ENCODE measurements around the gene HINT2. TPM values are rescaled to one million over a fixed set of nuclear protein-coding genes. Genes with fewer than 3 reads are reported as not detected.

HINT2 gene
- total RNA-seq, 1 experiment from 2014 or later: 45.4 TPM

- Mint-ChIP-seq H3K4me3 (ENCODE audit: unreplicated experiment) (no peak overlapping the region), H3K27me3 (ENCODE audit: insufficient read depth, unreplicated experiment) (no peaks in the 10 kb centered on the region), H3K36me3 (ENCODE audit: insufficient read depth, unreplicated experiment) (no peaks in the 10 kb centered on the region), H3K4me1 (ENCODE audit: insufficient read depth, unreplicated experiment) (no peaks in the 10 kb centered on the region), H3K9me3 (ENCODE audit: unreplicated experiment) (no peaks in the 10 kb centered on the region), H3K27ac (ENCODE audit: low read depth, unreplicated experiment) (no peak overlapping the region)
- intact Hi-C loops (cut with micrococcal nuclease): no loop called here
- no peak for TF ChIP-seq CTCF (IDR thresholded peaks at IDR 0.05; ENCODE audit: unreplicated experiment)
- no peak for DNase-seq (ENCODE audit: unreplicated experiment)
- ChIA-PET POLR2A (interaction anchor here (0.6 to 1.0 kb wide), 2 partner anchors 11 kb away, joined by 3 to 5 read pairs; no protein-coding TSS in a partner anchor), CTCF (interaction anchor here (0.6 to 2.1 kb wide), 3 partner anchors 12 to 59 kb away, joined by 3 to 10 read pairs (median 3); no protein-coding TSS in a partner anchor)
- no TSS peak for BruUV-seq (replicated peaks)
These were observed 47.4 kb downstream of the HINT2 start for GRCh38 chr9:35767458-35767857.

- Mint-ChIP-seq H3K4me1 (ENCODE audit: insufficient read depth, unreplicated experiment) (no peaks in the 10 kb centered on the region), H3K4me3 (ENCODE audit: unreplicated experiment) (no peak overlapping the region), H3K36me3 (ENCODE audit: insufficient read depth, unreplicated experiment) (no peaks in the 10 kb centered on the region), H3K27me3 (ENCODE audit: insufficient read depth, unreplicated experiment) (no peaks in the 10 kb centered on the region), H3K9me3 (ENCODE audit: unreplicated experiment) (no peaks in the 10 kb centered on the region), H3K27ac (ENCODE audit: low read depth, unreplicated experiment) (no peak overlapping the region)
- DNase-seq (ENCODE audit: unreplicated experiment): no peak
- ChIA-PET CTCF (interaction anchor here (0.6 kb wide), 1 partner anchor 59 kb away, joined by 3 read pairs; no protein-coding TSS in a partner anchor), POLR2A (no interaction called here)
- intact Hi-C loops (cut with micrococcal nuclease): no loop called here
- TF ChIP-seq CTCF (IDR thresholded peaks at IDR 0.05; ENCODE audit: unreplicated experiment): no peak
- no TSS peak for BruUV-seq (replicated peaks)
These were observed 47.8 kb downstream of the HINT2 start for GRCh38 chr9:35766997-35767396.

GRCh38 chr9:35763803-35764202 is 51.0 kb downstream of the HINT2 start:
- Mint-ChIP-seq H3K4me1 (ENCODE audit: insufficient read depth, unreplicated experiment) (peaks cover 9% of the 10 kb centered on the region), H3K4me3 (ENCODE audit: unreplicated experiment) (no peak overlapping the region), H3K36me3 (ENCODE audit: insufficient read depth, unreplicated experiment) (peaks cover 8% of the 10 kb centered on the region), H3K9me3 (ENCODE audit: unreplicated experiment) (no peaks in the 10 kb centered on the region), H3K27ac (ENCODE audit: low read depth, unreplicated experiment) (no peak overlapping the region), H3K27me3 (ENCODE audit: insufficient read depth, unreplicated experiment) (no peaks in the 10 kb centered on the region)
- DNase-seq (ENCODE audit: unreplicated experiment): no peak
- CTCF ChIA-PET: interaction anchor here (0.6 kb wide), 1 partner anchor 119 kb away, joined by 4 read pairs; no protein-coding TSS in a partner anchor
- no TSS peak for BruUV-seq (replicated peaks)
- POLR2A ChIA-PET: interaction anchor here (0.6 to 2.2 kb wide), 2 partner anchors 9 to 16 kb away, joined by 3 to 5 read pairs; no protein-coding TSS in a partner anchor
- no peak for TF ChIP-seq CTCF (IDR thresholded peaks at IDR 0.05; ENCODE audit: unreplicated experiment)
- intact Hi-C loops (cut with micrococcal nuclease): no loop called here

- POLR2A ChIA-PET: interaction anchor here (0.6 to 4.8 kb wide), 3 partner anchors 8 to 35 kb away, joined by 5 to 24 read pairs (median 7); no protein-coding TSS in a partner anchor
- CTCF ChIA-PET: interaction anchor here (0.7 to 2.0 kb wide), 2 partner anchors 8 to 117 kb away, joined by 6 to 7 read pairs; no protein-coding TSS in a partner anchor
These were observed 51.7 kb downstream of the HINT2 start for GRCh38 chr9:35763181-35763580.

More at GRCh38 chr9:35763181-35763580, 51.7 kb downstream of the HINT2 start:
- H3K4me3 Mint-ChIP-seq (ENCODE audit: unreplicated experiment): no peak overlapping the region
- DNase-seq (ENCODE audit: unreplicated experiment): no peak
- no peaks in the 10 kb centered on the region for H3K9me3 Mint-ChIP-seq (ENCODE audit: unreplicated experiment)
- no peaks in the 10 kb centered on the region for H3K27me3 Mint-ChIP-seq (ENCODE audit: insufficient read depth, unreplicated experiment)
- peaks cover 13% of the 10 kb centered on the region for H3K4me1 Mint-ChIP-seq (ENCODE audit: insufficient read depth, unreplicated experiment)
- H3K36me3 Mint-ChIP-seq (ENCODE audit: insufficient read depth, unreplicated experiment): peaks cover 8% of the 10 kb centered on the region
- no TSS peak for BruUV-seq (replicated peaks)
- TF ChIP-seq CTCF (IDR thresholded peaks at IDR 0.05; ENCODE audit: unreplicated experiment): no peak
- no peak overlapping the region for H3K27ac Mint-ChIP-seq (ENCODE audit: low read depth, unreplicated experiment)
- intact Hi-C loops (cut with micrococcal nuclease): no loop called here

Other genes starting within 250 kb of the HINT2 start
- 32.1 and 41.9 TPM in 2 replicates for gene TESK1, start 209.8 kb downstream of the HINT2 start, total RNA-seq (2022)
- 1.6 and 1.8 TPM in 2 replicates for gene CD72, start 196.6 kb downstream of the HINT2 start, total RNA-seq (2022)
- not detected in 2 replicates for gene SIT1, start 164.1 kb downstream of the HINT2 start, total RNA-seq (2022)
- 13,245 and 17,503 TPM in 2 replicates for gene RMRP, start 157.0 kb downstream of the HINT2 start, total RNA-seq (2022)
- gene CCDC107, start 156.8 kb downstream of the HINT2 start, total RNA-seq (2022): 10.6 and 12.5 TPM in 2 replicates
- gene ARHGEF39, start 149.8 kb downstream of the HINT2 start, total RNA-seq (2022): 2.9 and 5.1 TPM in 2 replicates
- not detected in 2 replicates for gene CA9, start 141.1 kb downstream of the HINT2 start, total RNA-seq (2022)
- gene TPM2, start 125.1 kb downstream of the HINT2 start, total RNA-seq (2022): 161 and 207 TPM in 2 replicates
- 224 and 256 TPM in 2 replicates for gene TLN1, start 82.8 kb downstream of the HINT2 start, total RNA-seq (2022)
- 58.7 and 66.2 TPM in 2 replicates for gene CREB3, start 82.4 kb downstream of the HINT2 start, total RNA-seq (2022)
- gene GBA2, start 65.8 kb downstream of the HINT2 start, total RNA-seq (2022): 51.3 and 55.2 TPM in 2 replicates
- gene RGP1, start 65.8 kb downstream of the HINT2 start, total RNA-seq (2022): 33.8 and 35.8 TPM in 2 replicates
- gene MSMP, start 60.8 kb downstream of the HINT2 start, total RNA-seq (2022): not detected in 2 replicates
- 5.7 and 10.0 TPM in 2 replicates for gene NPR2, start 23.5 kb downstream of the HINT2 start, total RNA-seq (2022)
- gene SPAG8, start 2.8 kb downstream of the HINT2 start, total RNA-seq (2022): 0.37 and 1.1 TPM in 2 replicates
- gene FAM221B, start 13.7 kb upstream of the HINT2 start, total RNA-seq (2022): not detected in 2 replicates
- gene TMEM8B, start 14.2 kb upstream of the HINT2 start, total RNA-seq (2022): 4.6 and 7.0 TPM in 2 replicates
- not detected in 2 replicates for gene OR13J1, start 55.4 kb upstream of the HINT2 start, total RNA-seq (2022)
- 4.4 and 6.0 TPM in 2 replicates for gene HRCT1, start 91.2 kb upstream of the HINT2 start, total RNA-seq (2022)
- 0.27 and 0.72 TPM in 2 replicates for gene SPAAR, start 94.4 kb upstream of the HINT2 start, total RNA-seq (2022)
- not detected in 2 replicates for gene OR2S2, start 143.1 kb upstream of the HINT2 start, total RNA-seq (2022)
- gene RECK, start 221.9 kb upstream of the HINT2 start, total RNA-seq (2022): 3.3 and 3.7 TPM in 2 replicates